Hepatic stellate cell (primary cell): Measurements from ENCODE around the gene GOPC.

Experiments used
- DNase-seq: peaks from one replicate; pipeline ENCODE4 v3.0.0; 2011; ENCODE audit warnings: low spot score

GOPC gene

GRCh38 chr6:117513778-117514365 is 88.4 kb downstream of the GOPC start:
- DNase-seq = no peak

- DNase-seq = no peak
These were observed 89.2 kb downstream of the GOPC start for GRCh38 chr6:117512987-117513573.

- DNase-seq = no peak
These were observed 90.1 kb downstream of the GOPC start for GRCh38 chr6:117512056-117512828.
